Amniotic epithelial cell (primary cell): ENCODE results near the gene GPI.
"Not testable (repeated sequence)": the region's sequence is repeated elsewhere in the genome, so short reads cannot be mapped to it uniquely, and the experiment has no call there.

Experiments used
- DNase-seq: peaks from one replicate; pipeline ENCODE4 v3.0.0-alpha.2; 2010; ENCODE audit warnings: low read depth

GPI gene

GRCh38 chr19:34368338-34368737 is 3.3 kb downstream of the GPI start:
- DNase-seq: no peak

- not testable (repeated sequence) for DNase-seq
Measured at GRCh38 chr19:34369166-34369565, 4.2 kb downstream of the GPI start.

DNA sequence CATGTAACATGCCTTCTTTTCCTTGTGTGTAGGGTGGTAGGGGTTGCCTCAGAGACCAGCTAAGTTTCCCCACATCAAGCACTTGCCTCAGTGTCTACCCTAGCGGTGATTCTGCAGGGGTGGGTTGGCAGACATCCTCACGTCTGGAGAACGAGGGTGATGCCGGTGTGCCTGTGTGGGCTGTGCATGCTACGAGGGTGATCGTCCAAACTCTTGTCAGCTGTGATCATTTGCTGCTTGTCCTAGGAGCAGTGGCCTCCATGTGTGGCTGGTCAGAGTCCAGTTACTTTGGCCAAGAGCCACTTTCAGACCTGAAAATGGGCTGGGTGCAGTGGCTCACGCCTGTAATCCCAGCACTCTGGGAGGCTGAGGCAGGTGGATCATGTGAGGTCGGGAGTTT is 5.1 kb downstream of the GPI start:
- DNase-seq: no peak

DNA sequence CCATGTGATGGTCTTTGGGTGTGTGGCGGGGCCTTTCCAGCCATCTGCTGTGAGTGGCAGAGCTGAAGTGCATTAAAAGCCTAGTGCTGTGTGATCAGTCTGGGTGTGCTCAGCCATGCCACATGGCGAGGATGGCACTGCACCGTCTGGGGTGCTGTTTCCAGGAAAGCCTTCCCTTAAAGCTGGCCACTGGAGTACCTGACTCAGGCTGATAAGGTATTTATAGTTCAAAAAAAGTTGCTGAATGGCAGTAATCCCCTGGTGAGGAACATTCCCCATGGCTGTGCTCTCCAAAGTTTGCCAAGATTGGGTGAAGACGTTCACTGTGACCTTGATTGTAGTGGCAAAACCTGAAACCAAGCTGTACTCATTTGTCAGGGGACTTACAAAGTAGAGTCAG is 6.0 kb downstream of the GPI start:
- DNase-seq: no peak

GRCh38 chr19:34373601-34374288 is 8.7 kb downstream of the GPI start:
- no peak for DNase-seq

DNA sequence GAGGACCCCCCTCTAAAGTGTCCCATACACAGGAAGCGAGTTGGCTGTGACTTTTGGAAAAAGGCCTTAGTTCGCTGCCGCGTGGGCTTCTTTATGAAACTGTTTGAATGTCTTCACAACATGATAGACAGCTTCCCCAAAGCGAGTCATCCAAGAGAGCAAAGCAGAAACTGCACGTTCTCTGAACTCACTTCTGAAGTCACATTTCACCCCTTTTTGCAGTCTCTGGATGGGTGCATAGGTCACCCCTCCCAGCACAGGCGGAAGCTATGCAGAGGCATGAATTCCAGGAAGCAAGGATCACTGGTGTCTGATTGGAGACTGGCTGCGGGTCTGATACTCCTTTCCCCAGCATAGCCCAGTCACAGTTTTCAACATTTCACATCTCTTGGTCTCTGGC is 10.6 kb downstream of the GPI start:
- DNase-seq: peak; percentile 73

- no peak for DNase-seq
Measured at GRCh38 chr19:34380639-34381241, 15.7 kb downstream of the GPI start.

DNA sequence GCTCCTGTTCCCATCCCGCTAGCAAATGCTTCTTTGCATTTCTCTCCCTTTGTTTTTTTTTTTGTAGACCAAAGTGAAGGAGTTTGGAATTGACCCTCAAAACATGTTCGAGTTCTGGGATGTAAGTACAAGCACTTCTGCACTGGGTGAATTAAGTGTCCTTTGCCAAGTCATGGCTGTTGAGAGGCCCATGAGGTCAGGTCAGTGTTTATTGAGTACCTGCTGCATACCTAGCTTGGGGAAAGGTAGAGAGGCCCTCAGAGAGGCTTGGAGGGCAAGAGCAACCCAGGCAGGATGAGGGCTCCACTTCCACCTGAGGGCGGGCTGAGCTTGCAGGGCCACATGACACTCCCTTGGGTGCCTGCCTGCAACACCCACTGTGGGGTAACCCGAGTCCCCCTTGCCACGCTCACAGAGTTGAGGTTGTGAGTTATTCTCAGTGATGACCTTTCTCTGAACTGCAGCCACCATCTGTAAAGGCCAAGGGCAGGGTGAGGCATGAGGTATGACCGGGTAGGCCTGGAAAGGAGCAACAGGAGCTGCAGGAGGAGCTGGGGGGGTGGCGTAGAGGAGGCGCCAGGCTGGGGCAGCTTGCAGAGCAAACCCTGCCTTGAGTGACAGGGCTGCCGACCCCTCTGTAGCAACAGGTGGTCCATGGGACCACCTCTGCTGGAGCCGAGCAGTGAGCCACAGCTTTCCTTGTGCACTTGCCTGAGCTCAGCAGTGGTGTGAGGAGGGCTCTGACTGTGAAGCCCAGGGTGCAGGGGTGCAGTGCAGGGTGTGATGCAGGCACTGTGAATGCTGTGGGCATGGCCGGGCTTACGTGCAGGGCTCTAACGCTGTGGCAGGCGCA is 16.6 kb downstream of the GPI start:
- no peak for DNase-seq

DNA sequence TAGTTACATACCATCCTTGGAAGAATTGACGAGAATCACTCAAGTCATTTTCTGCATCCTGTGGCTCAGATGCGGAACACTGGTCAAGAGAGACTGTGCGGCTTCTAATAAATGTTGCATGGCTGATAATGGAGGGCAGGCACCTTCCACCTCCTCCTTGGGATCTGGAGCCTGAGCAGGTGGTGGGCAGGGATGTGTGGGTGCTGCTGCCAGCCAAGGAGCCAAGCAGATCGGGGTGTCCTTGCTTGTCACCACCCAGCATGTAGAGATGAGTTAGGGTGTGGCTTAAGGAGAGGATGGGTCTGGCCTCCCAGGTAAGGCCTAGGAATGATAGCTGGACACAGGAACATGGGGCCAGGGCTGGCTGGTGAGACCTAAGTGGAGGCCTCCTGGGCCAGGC is 17.5 kb downstream of the GPI start:
- no peak for DNase-seq

GRCh38 chr19:34383599-34383998 is 18.6 kb downstream of the GPI start:
- no peak for DNase-seq

DNA sequence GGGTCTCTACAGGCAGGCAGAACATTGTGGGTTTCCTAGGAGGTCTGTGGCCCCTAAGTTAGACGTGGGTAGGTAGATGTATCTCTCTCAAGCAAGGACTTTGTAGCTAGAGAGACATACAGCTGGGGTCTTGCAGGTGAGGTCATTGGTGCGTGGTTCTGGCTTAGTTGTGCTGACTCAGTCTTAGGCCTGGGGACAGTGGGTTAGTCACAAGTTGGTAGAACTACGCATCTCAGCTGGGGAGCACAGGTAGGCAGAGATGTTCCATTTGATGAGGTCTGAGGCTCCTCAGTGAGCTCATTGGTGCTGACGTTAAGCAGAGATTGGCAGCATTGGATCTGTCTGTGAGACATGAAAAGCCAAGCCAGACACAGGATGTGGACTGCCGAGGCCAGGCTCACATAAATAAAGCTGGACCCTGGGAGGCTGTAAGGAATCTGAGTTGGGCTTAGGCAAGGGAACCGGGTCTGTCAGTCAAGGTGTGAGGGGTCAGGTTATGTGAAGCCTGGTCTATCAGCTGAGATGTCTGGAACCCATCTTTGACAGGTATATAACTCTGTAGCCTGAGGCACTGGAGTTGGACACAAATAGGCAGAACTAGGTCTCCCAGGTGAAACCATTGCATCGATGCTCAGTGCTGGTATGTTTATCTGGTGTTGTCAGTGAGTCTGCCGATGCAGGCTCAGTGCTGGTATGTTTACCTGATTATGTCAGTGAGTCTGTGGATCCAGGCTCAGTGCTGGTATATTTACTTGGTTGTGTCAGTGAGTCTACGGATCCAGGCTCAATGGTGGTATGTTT is 21.8 kb downstream of the GPI start:
- no peak for DNase-seq

- DNase-seq: no peak
Measured at GRCh38 chr19:34387446-34387810, 22.4 kb downstream of the GPI start.

GRCh38 chr19:34388745-34389144 is 23.7 kb downstream of the GPI start:
- not testable (repeated sequence) for DNase-seq

DNA sequence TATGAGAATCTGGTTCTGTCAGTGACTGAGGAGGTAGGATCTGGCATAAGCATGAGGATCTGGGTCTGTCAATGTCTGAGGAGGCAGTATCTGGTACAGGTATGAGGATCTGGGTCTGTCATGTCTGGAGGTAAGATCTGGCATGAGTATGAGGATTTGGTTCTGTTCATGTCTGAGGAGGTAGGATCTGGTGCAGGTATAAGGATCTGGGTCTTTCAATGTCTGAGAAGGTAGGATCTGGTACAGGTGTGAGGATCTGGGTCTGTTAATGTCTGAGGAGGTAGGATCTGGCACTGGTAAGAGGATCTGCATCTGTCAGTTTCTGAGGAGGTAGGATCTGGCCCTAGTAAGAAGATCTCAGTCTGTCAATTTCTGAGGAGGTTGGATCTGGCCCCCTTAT is 26.8 kb downstream of the GPI start:
- no peak for DNase-seq

- no peak for DNase-seq
Measured at GRCh38 chr19:34393031-34393430, 28.0 kb downstream of the GPI start.

DNA sequence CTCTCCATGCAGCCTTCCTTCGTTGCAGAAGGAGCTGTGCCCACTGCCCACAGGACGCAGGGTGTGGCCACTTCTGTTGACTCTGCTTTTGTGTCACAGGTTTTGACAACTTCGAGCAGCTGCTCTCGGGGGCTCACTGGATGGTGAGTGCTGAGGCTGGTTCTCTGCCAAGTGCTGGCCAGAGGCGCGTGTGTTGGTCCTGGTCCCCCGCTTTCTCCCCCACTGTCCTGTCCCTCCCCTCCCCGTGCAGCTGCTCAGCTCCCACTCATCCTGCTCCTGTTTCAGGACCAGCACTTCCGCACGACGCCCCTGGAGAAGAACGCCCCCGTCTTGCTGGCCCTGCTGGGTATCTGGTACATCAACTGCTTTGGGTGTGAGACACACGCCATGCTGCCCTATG is 28.6 kb downstream of the GPI start:
- no peak for DNase-seq

DNA sequence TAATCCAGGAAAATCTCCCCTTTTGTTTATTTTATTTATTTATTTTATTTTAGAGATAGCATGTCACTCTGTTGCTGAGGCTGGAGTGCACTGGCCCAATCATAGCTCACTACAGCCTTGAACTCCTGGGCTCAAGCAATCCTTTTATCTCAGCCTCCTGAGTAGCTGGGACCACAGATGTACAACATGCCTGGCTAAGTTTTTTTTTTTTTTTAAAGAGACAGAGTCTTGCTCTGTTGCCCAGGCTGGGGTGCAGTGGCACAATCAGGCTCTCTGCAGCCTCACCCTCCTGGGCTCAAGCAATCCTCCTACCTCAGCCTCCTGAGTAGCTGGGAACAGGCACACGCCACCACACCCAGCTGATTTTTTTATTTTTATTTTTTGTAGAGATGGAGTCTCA is 32.9 kb downstream of the GPI start:
- peak; percentile 14 for DNase-seq

- DNase-seq: no peak
Measured at GRCh38 chr19:34399886-34400285, 34.9 kb downstream of the GPI start.

DNA sequence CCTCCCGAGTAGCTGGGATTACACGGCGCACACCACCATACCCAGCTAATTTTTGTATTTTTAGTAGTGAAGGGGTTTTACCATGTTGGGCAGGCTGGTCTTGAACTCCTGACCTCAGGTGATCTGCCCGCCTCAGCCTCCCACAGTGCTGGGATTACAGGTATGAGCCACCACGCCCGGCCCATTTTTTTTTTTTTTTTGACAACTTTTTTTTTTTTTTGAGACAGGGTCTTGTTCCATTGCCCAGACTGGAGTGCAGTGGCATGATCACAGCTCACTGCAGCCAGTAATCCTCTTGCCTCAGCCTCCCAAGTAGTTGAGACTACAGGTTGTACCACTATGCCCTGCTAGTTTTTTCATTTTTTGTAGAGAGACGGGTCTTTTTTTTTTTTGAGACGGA is 35.8 kb downstream of the GPI start:
- DNase-seq: not testable (repeated sequence)

DNA sequence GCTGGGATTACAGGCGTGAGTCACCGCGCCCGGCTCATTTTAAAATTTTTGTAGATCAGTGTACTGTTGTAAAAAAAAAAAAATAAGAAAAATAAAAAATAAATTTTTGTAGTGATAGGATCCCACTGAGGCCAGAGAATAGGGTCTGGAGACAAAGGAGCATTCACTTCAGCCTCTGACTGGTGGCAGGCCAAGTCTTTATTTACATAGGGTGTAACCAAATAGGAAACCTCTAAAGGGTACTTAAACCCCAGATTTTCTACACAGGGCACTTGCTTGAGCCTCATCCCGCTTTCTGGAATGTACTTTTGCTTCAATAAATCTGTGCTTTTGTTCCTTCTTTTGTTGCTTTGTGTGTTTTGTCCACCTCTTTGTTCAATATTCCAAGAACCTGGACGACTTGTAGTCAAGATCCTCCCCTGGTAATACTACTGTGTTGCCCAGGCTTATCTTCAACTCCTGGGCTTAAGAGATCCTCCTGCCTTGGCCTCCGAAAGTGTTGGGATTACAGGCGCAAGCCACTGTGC is 37.1 kb downstream of the GPI start:
- DNase-seq: no peak

GRCh38 chr19:34403784-34404108 is 38.8 kb downstream of the GPI start:
- DNase-seq: no peak
